ENCODE measurements around the gene MAML3. TPM values are rescaled to one million over a fixed set of nuclear protein-coding genes. Genes with fewer than 3 reads are reported as not detected.

Gene MAML3
- total and polyA plus RNA-seq, 2 of the 13 experiments (the other 11 are each of a cell fraction or from before 2014, with no cell fraction given), result 0.05 to 0.13 TPM

DNA sequence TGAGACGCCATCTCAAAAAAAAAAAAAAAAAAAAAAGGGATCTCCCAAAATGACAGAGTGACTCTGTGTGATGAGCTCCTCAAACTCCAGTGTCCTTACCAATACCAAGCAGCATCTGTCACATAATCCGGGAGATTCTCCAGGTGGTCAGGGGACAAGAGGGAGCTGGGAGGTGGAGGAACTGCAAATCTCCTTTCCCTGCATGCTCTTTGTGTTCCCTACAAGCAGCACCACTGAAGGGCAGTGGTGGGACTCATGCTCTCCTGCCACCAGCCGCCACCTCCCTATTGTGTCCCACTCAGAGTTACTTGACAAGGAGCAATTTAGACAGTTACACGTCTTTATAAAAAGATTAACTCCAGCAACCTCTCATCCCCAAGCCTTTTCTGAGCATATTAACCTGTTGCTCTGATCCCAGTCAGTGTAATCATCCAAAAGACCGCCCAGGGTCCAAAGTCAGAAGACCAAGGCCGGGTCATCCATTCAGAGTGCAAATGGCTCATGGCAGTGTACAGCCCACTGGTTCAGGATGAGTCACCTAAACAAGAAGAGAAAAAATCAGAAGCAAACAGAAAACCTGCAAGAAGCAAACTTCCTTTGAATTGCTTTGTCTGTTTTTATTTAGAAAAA lies 464.8 kb downstream of the MAML3 start (continued):
- TF ChIP-seq ZNF740 (CRISPR knock-in tag; IDR thresholded peaks at IDR 0.05) (no peak), MBNL3 (CRISPR knock-in tag; conservative IDR thresholded peaks at IDR 0.05) (no peak), ZNF160 (CRISPR knock-in tag; IDR thresholded peaks at IDR 0.05) (no peak), STAT5B (CRISPR knock-in tag; IDR thresholded peaks at IDR 0.05) (no peak), STAG1 (CRISPR knock-in tag; IDR thresholded peaks at IDR 0.05) (peak; percentile 37), ZNF775 (CRISPR knock-in tag; IDR thresholded peaks at IDR 0.05; ENCODE audit: borderline replicate concordance) (no peak), GATA4 (IDR thresholded peaks at IDR 0.05; ENCODE audit: borderline replicate concordance, low read depth) (peak; percentile 85; the same call in 1 of the 2 replicates), RXRA (CRISPR knock-in tag; IDR thresholded peaks at IDR 0.05) (peak; percentile 93; the same call in 1 of the 2 replicates), ZNF724P (CRISPR knock-in tag; IDR thresholded peaks at IDR 0.05; ENCODE audit: borderline replicate concordance) (no peak), ZNF224 (CRISPR knock-in tag; IDR thresholded peaks at IDR 0.05) (no peak), HDAC2 (CRISPR knock-in tag; IDR thresholded peaks at IDR 0.05) (peak; percentile 97), ZFY (CRISPR knock-in tag; IDR thresholded peaks at IDR 0.05) (no peak), HNF1A (IDR thresholded peaks at IDR 0.05; ENCODE audit: low read depth) (no peak), HNF1A (CRISPR knock-in tag; IDR thresholded peaks at IDR 0.05; ENCODE audit: borderline replicate concordance) (no peak; the same call in 1 of the 2 replicates), EP300 (IDR thresholded peaks at IDR 0.05; ENCODE audit: low read depth in 2 of 2, low read length in 2 of 2) (peak; percentile 82 to 98; a peak in 3 of 4 replicates), EP300 (CRISPR knock-in tag; IDR thresholded peaks at IDR 0.05; ENCODE audit: borderline replicate concordance) (peak; percentile 85; the same call in 1 of the 2 replicates), HIC2 (CRISPR knock-in tag; IDR thresholded peaks at IDR 0.05; ENCODE audit: low read depth) (no peak), ZNF883 (CRISPR knock-in tag; IDR thresholded peaks at IDR 0.05; ENCODE audit: not compliant biosample characterization) (peak; percentile 37)
- TF ChIP-seq, protein P1, sequence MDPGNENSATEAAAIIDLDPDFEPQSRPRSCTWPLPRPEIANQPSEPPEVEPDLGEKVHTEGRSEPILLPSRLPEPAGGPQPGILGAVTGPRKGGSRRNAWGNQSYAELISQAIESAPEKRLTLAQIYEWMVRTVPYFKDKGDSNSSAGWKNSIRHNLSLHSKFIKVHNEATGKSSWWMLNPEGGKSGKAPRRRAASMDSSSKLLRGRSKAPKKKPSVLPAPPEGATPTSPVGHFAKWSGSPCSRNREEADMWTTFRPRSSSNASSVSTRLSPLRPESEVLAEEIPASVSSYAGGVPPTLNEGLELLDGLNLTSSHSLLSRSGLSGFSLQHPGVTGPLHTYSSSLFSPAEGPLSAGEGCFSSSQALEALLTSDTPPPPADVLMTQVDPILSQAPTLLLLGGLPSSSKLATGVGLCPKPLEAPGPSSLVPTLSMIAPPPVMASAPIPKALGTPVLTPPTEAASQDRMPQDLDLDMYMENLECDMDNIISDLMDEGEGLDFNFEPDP (CRISPR knock-in tag; conservative IDR thresholded peaks at IDR 0.05), result no peak
- TF ChIP-seq, protein P2, sequence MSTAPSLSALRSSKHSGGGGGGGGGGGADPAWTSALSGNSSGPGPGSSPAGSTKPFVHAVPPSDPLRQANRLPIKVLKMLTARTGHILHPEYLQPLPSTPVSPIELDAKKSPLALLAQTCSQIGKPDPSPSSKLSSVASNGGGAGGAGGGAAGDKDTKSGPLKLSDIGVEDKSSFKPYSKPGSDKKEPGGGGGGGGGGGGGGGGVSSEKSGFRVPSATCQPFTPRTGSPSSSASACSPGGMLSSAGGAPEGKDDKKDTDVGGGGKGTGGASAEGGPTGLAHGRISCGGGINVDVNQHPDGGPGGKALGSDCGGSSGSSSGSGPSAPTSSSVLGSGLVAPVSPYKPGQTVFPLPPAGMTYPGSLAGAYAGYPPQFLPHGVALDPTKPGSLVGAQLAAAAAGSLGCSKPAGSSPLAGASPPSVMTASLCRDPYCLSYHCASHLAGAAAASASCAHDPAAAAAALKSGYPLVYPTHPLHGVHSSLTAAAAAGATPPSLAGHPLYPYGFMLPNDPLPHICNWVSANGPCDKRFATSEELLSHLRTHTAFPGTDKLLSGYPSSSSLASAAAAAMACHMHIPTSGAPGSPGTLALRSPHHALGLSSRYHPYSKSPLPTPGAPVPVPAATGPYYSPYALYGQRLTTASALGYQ (CRISPR knock-in tag; IDR thresholded peaks at IDR 0.05), result peak; percentile 89; the same call in 1 of the 2 replicates

Measured in HepG2 (cell line).